ENCODE measurements around the gene BCKDHA. TPM values are rescaled to one million over a fixed set of nuclear protein-coding genes. Genes with fewer than 3 reads are reported as not detected.
"Not testable (repeated sequence)": the region's sequence is repeated elsewhere in the genome, so short reads cannot be mapped to it uniquely, and the experiment has no call there.

BCKDHA gene
- total RNA-seq, 2 experiments from 2014 or later, result 18.7 to 20.1 TPM

GRCh38 chr19:41373993-41374392 is 23.6 kb upstream of the BCKDHA start:
- Mint-ChIP-seq H3K4me1 (peaks cover 11% of the 10 kb centered on the region), H3K27ac (no peak overlapping the region), H3K36me3 (peaks cover 3% of the 10 kb centered on the region), H3K27me3 (no peaks in the 10 kb centered on the region), H3K4me3 (no peak overlapping the region), H3K9me3 (ENCODE audit: low read depth) (no peaks in the 10 kb centered on the region)
- DNase-seq, result no peak
- CTCF ChIA-PET, result no interaction called here
- ATAC-seq, result no peak

- peaks cover 3% of the 10 kb centered on the region for H3K36me3 Mint-ChIP-seq
- peak within 1 kb of the TSS; percentile 51 for H3K4me3 Mint-ChIP-seq
- CTCF ChIA-PET, result no interaction called here
- DNase-seq (no peak), ATAC-seq (peak; percentile 47)
- H3K9me3 Mint-ChIP-seq (ENCODE audit: low read depth), result no peaks in the 10 kb centered on the region
- no peaks in the 10 kb centered on the region for H3K27me3 Mint-ChIP-seq
- H3K27ac Mint-ChIP-seq, result no peak within 1 kb of the TSS
- peaks cover 11% of the 10 kb centered on the region for H3K4me1 Mint-ChIP-seq
Measured at GRCh38 chr19:41376241-41376997, 21.2 kb upstream of the BCKDHA start, which contains the start of gene TMEM91. Gene TMEM91, plus strand, starts transcription at chr19:41376533. Its CDS starts 1,777 bp downstream, at chr19:41378310.

- no peak for DNase-seq
- CTCF ChIA-PET, result interaction anchor here (0.7 kb wide), 1 partner anchor 16 kb away, joined by 3 read pairs; no protein-coding TSS in a partner anchor
Measured at GRCh38 chr19:41376998-41377365, 20.6 kb upstream of the BCKDHA start.

GRCh38 chr19:41377977-41378709 is 19.5 kb upstream of the BCKDHA start:
- no peak overlapping the region for H3K27ac Mint-ChIP-seq
- CTCF ChIA-PET, result interaction anchor here (0.7 to 0.9 kb wide), 2 partner anchors 61 to 252 kb away, joined by 3 read pairs; partner anchors contain the start of gene DMAC2
- peaks cover 11% of the 10 kb centered on the region for H3K4me1 Mint-ChIP-seq
- no peak overlapping the region for H3K4me3 Mint-ChIP-seq
- DNase-seq, result no peak
- no peaks in the 10 kb centered on the region for H3K27me3 Mint-ChIP-seq
- ATAC-seq, result peak; percentile 39
- H3K9me3 Mint-ChIP-seq (ENCODE audit: low read depth), result no peaks in the 10 kb centered on the region
- peaks cover 3% of the 10 kb centered on the region for H3K36me3 Mint-ChIP-seq

More at GRCh38 chr19:41376998-41377365, 20.6 kb upstream of the BCKDHA start:
- H3K27me3 Mint-ChIP-seq, result no peaks in the 10 kb centered on the region
- peak; percentile 28 for ATAC-seq
- peaks cover 11% of the 10 kb centered on the region for H3K4me1 Mint-ChIP-seq
- peak overlapping the region; percentile 37 for H3K4me3 Mint-ChIP-seq
- H3K9me3 Mint-ChIP-seq (ENCODE audit: low read depth), result no peaks in the 10 kb centered on the region
- no peak overlapping the region for H3K27ac Mint-ChIP-seq
- peaks cover 3% of the 10 kb centered on the region for H3K36me3 Mint-ChIP-seq

- not testable (repeated sequence) for H3K9me3 Mint-ChIP-seq (ENCODE audit: low read depth); H3K27me3 Mint-ChIP-seq
Measured at GRCh38 chr19:41381536-41381935, 16.1 kb upstream of the BCKDHA start.

GRCh38 chr19:41384351-41384750 is 13.3 kb upstream of the BCKDHA start:
- CTCF ChIA-PET, result interaction anchor here (1.4 kb wide), 1 partner anchor 180 kb away, joined by 4 read pairs; no protein-coding TSS in a partner anchor
- Mint-ChIP-seq H3K27me3 (no peaks in the 10 kb centered on the region), H3K4me1 (no peaks in the 10 kb centered on the region), H3K4me3 (no peak overlapping the region), H3K27ac (no peak overlapping the region), H3K36me3 (peaks cover 1% of the 10 kb centered on the region), H3K9me3 (ENCODE audit: low read depth) (no peaks in the 10 kb centered on the region)
- no peak for ATAC-seq
- DNase-seq, result no peak

More at GRCh38 chr19:41381536-41381935, 16.1 kb upstream of the BCKDHA start:
- H3K4me1 Mint-ChIP-seq, H3K27ac Mint-ChIP-seq, H3K36me3 Mint-ChIP-seq, ATAC-seq, DNase-seq, H3K4me3 Mint-ChIP-seq, CTCF ChIA-PET: not testable (repeated sequence)

GRCh38 chr19:41386442-41386841 is 11.2 kb upstream of the BCKDHA start:
- H3K9me3 Mint-ChIP-seq (ENCODE audit: low read depth), result no peaks in the 10 kb centered on the region
- no peak overlapping the region for H3K27ac Mint-ChIP-seq
- no peaks in the 10 kb centered on the region for H3K27me3 Mint-ChIP-seq
- DNase-seq (no peak), ATAC-seq (no peak)
- no peaks in the 10 kb centered on the region for H3K4me1 Mint-ChIP-seq
- peaks cover 8% of the 10 kb centered on the region for H3K36me3 Mint-ChIP-seq
- CTCF ChIA-PET, result no interaction called here
- H3K4me3 Mint-ChIP-seq, result no peak overlapping the region

GRCh38 chr19:41391618-41392017 is 6.0 kb upstream of the BCKDHA start:
- no peak for ATAC-seq
- CTCF ChIA-PET, result no interaction called here
- Mint-ChIP-seq H3K4me3 (no peak overlapping the region), H3K27ac (no peak overlapping the region), H3K4me1 (peaks cover 14% of the 10 kb centered on the region), H3K27me3 (no peaks in the 10 kb centered on the region), H3K9me3 (ENCODE audit: low read depth) (no peaks in the 10 kb centered on the region), H3K36me3 (peaks cover 9% of the 10 kb centered on the region)
- no peak for DNase-seq

GRCh38 chr19:41392775-41393174 is 4.8 kb upstream of the BCKDHA start:
- Mint-ChIP-seq H3K27ac (no peak overlapping the region), H3K36me3 (peaks cover 9% of the 10 kb centered on the region), H3K9me3 (ENCODE audit: low read depth) (no peaks in the 10 kb centered on the region), H3K4me1 (peaks cover 16% of the 10 kb centered on the region), H3K4me3 (no peak overlapping the region), H3K27me3 (no peaks in the 10 kb centered on the region)
- DNase-seq (no peak), ATAC-seq (no peak)
- CTCF ChIA-PET, result no interaction called here

- ATAC-seq, result no peak
- H3K4me1 Mint-ChIP-seq, result peaks cover 34% of the 10 kb centered on the region
- peaks cover 6% of the 10 kb centered on the region for H3K36me3 Mint-ChIP-seq
- peak overlapping the region; percentile 6 for H3K4me3 Mint-ChIP-seq
- CTCF ChIA-PET, result no interaction called here
- H3K27me3 Mint-ChIP-seq, result no peaks in the 10 kb centered on the region
- no peak for DNase-seq
- no peak overlapping the region for H3K27ac Mint-ChIP-seq
- no peaks in the 10 kb centered on the region for H3K9me3 Mint-ChIP-seq (ENCODE audit: low read depth)
Measured at GRCh38 chr19:41395355-41395754, 2.3 kb upstream of the BCKDHA start.

- no peaks in the 10 kb centered on the region for H3K9me3 Mint-ChIP-seq (ENCODE audit: low read depth)
- DNase-seq, result no peak
- no peaks in the 10 kb centered on the region for H3K27me3 Mint-ChIP-seq
- H3K4me1 Mint-ChIP-seq, result peaks cover 37% of the 10 kb centered on the region
- no peaks in the 10 kb centered on the region for H3K36me3 Mint-ChIP-seq
- H3K4me3 Mint-ChIP-seq, result peak overlapping the region; percentile 97
- peak overlapping the region; percentile 97 for H3K27ac Mint-ChIP-seq
- no peak for ATAC-seq
- CTCF ChIA-PET, result interaction anchor here (1.2 to 1.3 kb wide), 3 partner anchors 10 to 194 kb away, joined by 3 read pairs; no protein-coding TSS in a partner anchor
Measured at GRCh38 chr19:41398050-41398418, 416 bp downstream of the BCKDHA start.

GRCh38 chr19:41398598-41398997 is 980 bp downstream of the BCKDHA start:
- H3K4me1 Mint-ChIP-seq, result peaks cover 37% of the 10 kb centered on the region
- peak overlapping the region; percentile 97 for H3K27ac Mint-ChIP-seq
- no peaks in the 10 kb centered on the region for H3K9me3 Mint-ChIP-seq (ENCODE audit: low read depth)
- ATAC-seq (no peak), DNase-seq (no peak)
- peak overlapping the region; percentile 97 for H3K4me3 Mint-ChIP-seq
- CTCF ChIA-PET, result interaction anchor here (1.2 to 1.3 kb wide), 3 partner anchors 10 to 194 kb away, joined by 3 read pairs; no protein-coding TSS in a partner anchor
- H3K27me3 Mint-ChIP-seq, result no peaks in the 10 kb centered on the region
- H3K36me3 Mint-ChIP-seq, result no peaks in the 10 kb centered on the region

GRCh38 chr19:41399091-41399490 is 1.5 kb downstream of the BCKDHA start:
- peak overlapping the region; percentile 4 for H3K27ac Mint-ChIP-seq
- no peaks in the 10 kb centered on the region for H3K27me3 Mint-ChIP-seq
- no peaks in the 10 kb centered on the region for H3K36me3 Mint-ChIP-seq
- DNase-seq (no peak), ATAC-seq (no peak)
- H3K9me3 Mint-ChIP-seq (ENCODE audit: low read depth), result no peaks in the 10 kb centered on the region
- peaks cover 35% of the 10 kb centered on the region for H3K4me1 Mint-ChIP-seq
- peak overlapping the region; percentile 97 for H3K4me3 Mint-ChIP-seq
- CTCF ChIA-PET, result interaction anchor here (1.2 to 1.3 kb wide), 2 partner anchors 11 to 195 kb away, joined by 3 read pairs; no protein-coding TSS in a partner anchor

Data from activated CD8-positive, alpha-beta memory T cell treated with anti-CD3 and anti-CD28 coated beads, Interleukin-2, amount 10 ng/mL, durations not matched to agents 7 days and 5 days (primary cell).